Mesothelial cell of epicardium (in vitro differentiated cells): ENCODE results near the gene EPOP. TPM values are rescaled to one million over a fixed set of nuclear protein-coding genes. Genes with fewer than 3 reads are reported as not detected.
A peak's percentile ranks its signal among the peaks of the same experiment; 100 is the strongest.

Source experiments
- DNase-seq, 2 experiments: peaks; one replicate each; pipeline ENCODE4 v3.0.0; 2021; ENCODE audit warnings: low spot score in 2 of 2; ENCODE audit not compliant: unreplicated experiment in 2 of 2
- H3K27ac Mint-ChIP-seq: 2 replicates; pipeline ENCODE4 v1.8.0; 2021; ENCODE audit warnings: mixed read lengths
- H3K27me3 Mint-ChIP-seq: 2 replicates; pipeline ENCODE4 v1.8.0; 2021; ENCODE audit warnings: low read depth, mixed read lengths
- H3K36me3 Mint-ChIP-seq: 2 replicates; pipeline ENCODE4 v1.8.0; 2021; ENCODE audit warnings: mixed read lengths
- H3K4me1 Mint-ChIP-seq: 2 replicates; pipeline ENCODE4 v1.8.0; 2021; ENCODE audit warnings: mixed read lengths
- H3K4me3 Mint-ChIP-seq: 2 replicates; pipeline ENCODE4 v1.8.0; 2021; ENCODE audit warnings: mild to moderate bottlenecking, moderate library complexity, mixed read lengths
- H3K9me3 Mint-ChIP-seq: 2 replicates; pipeline ENCODE4 v1.8.0; 2021; ENCODE audit warnings: mixed read lengths
- total RNA-seq: library from RNA; stranded (reverse); gene quantifications from 3 replicates; pipeline ENCODE4 v1.2.1, GENCODE V29; 2021
- TF ChIP-seq, protein P1 (sequence below): fragments of 200-600 bp; sonication (generic); IDR thresholded peaks from one replicate; pipeline ENCODE4 v1.5.0; 2021; ENCODE audit warnings: antibody characterized with exemption; ENCODE audit not compliant: unreplicated experiment

The EPOP gene
- total RNA-seq, 1 donor from 2014 or later = 3.7 TPM

DNA sequence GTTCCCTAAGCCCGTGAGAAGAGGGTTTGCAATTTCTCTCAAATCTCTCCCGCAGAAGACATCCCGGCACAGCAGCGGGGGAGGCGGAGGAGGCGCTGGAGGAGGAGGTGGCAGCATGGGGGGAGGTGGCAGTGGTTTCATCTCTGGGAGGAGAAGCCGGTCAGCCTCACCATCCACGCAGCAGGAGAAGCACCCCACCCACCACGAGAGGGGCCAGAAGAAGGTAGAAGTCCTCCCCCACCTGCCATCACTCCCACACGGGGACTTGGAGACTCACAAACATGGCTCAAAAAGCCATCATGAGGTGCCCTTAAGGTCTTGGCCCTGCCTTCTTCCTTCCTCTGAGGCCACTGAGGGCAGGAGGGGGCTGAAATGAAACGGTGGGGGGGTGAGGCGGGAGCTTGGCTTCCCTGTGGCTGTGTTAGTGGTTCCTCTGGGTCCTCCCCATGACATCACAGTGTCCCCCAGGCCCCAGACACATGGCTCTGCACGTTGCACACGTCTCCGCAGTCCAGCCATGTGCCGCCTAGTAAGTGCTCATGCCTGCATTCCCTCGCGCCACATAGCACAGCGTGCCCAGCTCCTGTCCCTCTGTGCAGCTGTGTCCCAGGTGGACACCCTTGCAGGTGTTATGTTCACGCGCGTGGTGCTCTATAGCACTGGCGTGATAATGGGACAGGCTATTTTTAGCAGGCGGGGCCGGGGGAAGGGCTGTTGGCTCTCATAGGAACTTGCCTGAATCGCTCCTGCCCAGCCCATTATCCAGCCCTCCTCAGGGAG is 37.2 kb upstream of the EPOP start:
- Mint-ChIP-seq H3K27me3 (no peaks in the 10 kb centered on the region), H3K4me3 (no peak overlapping the region), H3K4me1 (peaks cover 6% of the 10 kb centered on the region), H3K9me3 (no peaks in the 10 kb centered on the region), H3K27ac (no peak overlapping the region), H3K36me3 (peaks cover 18% of the 10 kb centered on the region)
- TF ChIP-seq, protein P1, sequence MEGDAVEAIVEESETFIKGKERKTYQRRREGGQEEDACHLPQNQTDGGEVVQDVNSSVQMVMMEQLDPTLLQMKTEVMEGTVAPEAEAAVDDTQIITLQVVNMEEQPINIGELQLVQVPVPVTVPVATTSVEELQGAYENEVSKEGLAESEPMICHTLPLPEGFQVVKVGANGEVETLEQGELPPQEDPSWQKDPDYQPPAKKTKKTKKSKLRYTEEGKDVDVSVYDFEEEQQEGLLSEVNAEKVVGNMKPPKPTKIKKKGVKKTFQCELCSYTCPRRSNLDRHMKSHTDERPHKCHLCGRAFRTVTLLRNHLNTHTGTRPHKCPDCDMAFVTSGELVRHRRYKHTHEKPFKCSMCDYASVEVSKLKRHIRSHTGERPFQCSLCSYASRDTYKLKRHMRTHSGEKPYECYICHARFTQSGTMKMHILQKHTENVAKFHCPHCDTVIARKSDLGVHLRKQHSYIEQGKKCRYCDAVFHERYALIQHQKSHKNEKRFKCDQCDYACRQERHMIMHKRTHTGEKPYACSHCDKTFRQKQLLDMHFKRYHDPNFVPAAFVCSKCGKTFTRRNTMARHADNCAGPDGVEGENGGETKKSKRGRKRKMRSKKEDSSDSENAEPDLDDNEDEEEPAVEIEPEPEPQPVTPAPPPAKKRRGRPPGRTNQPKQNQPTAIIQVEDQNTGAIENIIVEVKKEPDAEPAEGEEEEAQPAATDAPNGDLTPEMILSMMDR = no peak
- no peak for DNase-seq

GRCh38 chr17:38710985-38711384 is 36.2 kb upstream of the EPOP start:
- no peak for DNase-seq
- Mint-ChIP-seq H3K36me3 (peaks cover 18% of the 10 kb centered on the region), H3K4me1 (peaks cover 16% of the 10 kb centered on the region), H3K4me3 (no peak overlapping the region), H3K9me3 (no peaks in the 10 kb centered on the region), H3K27me3 (no peaks in the 10 kb centered on the region), H3K27ac (no peak overlapping the region)
- TF ChIP-seq, protein P1 = no peak

DNA sequence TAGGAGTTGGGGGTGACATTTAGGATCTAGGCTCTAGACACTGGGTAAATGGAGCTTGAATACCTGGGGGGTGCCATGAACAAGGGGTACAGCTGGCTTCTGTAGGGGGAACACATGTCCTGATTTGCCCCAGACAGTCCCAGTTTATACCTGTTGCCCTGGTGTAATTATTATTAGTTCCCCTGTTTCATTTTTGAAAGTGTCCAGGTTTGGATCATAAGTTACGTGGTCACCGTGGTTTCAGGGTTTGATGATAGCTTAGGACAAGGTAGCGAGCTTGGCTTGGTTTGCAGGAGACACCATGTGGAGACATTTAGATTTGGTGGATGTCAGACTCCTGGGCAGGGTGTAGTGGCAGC is 35.8 kb upstream of the EPOP start:
- H3K4me3 Mint-ChIP-seq = no peak overlapping the region
- peaks cover 18% of the 10 kb centered on the region for H3K4me1 Mint-ChIP-seq
- H3K9me3 Mint-ChIP-seq = no peaks in the 10 kb centered on the region
- no peak for DNase-seq
- no peak overlapping the region for H3K27ac Mint-ChIP-seq
- TF ChIP-seq, protein P1 = no peak
- peaks cover 16% of the 10 kb centered on the region for H3K36me3 Mint-ChIP-seq
- no peaks in the 10 kb centered on the region for H3K27me3 Mint-ChIP-seq

GRCh38 chr17:38709864-38710603 is 35.3 kb upstream of the EPOP start:
- DNase-seq = no peak
- Mint-ChIP-seq H3K4me3 (no peak overlapping the region), H3K27me3 (no peaks in the 10 kb centered on the region), H3K36me3 (peaks cover 16% of the 10 kb centered on the region), H3K9me3 (no peaks in the 10 kb centered on the region), H3K4me1 (peaks cover 18% of the 10 kb centered on the region), H3K27ac (peak overlapping the region; percentile 2)
- TF ChIP-seq, protein P1 = no peak

- Mint-ChIP-seq H3K4me1 (peaks cover 22% of the 10 kb centered on the region), H3K36me3 (peaks cover 16% of the 10 kb centered on the region), H3K27me3 (no peaks in the 10 kb centered on the region), H3K27ac (no peak overlapping the region), H3K9me3 (no peaks in the 10 kb centered on the region), H3K4me3 (no peak overlapping the region)
- TF ChIP-seq, protein P1 = no peak
- no peak for DNase-seq
These were observed 34.5 kb upstream of the EPOP start for GRCh38 chr17:38709104-38709820.
